WI38 (cell line): Measurements from ENCODE around the gene PIN4.

Experiments
- H3K4me3 ChIP-seq: 2 replicates; pipeline ENCODE4 v1.5.1; 2011; ENCODE audit warnings: low read depth, mild to moderate bottlenecking, control low read depth, low read length
- TF ChIP-seq, protein P1 (sequence below): IDR thresholded peaks from 2 replicates; pipeline ENCODE4 v1.5.1; 2012; ENCODE audit warnings: low read depth, mild to moderate bottlenecking, control low read depth, low read length

PIN4 gene

GRCh38 chrX:72247206-72247942 is 65.8 kb downstream of the PIN4 start:
- TF ChIP-seq, protein P1, sequence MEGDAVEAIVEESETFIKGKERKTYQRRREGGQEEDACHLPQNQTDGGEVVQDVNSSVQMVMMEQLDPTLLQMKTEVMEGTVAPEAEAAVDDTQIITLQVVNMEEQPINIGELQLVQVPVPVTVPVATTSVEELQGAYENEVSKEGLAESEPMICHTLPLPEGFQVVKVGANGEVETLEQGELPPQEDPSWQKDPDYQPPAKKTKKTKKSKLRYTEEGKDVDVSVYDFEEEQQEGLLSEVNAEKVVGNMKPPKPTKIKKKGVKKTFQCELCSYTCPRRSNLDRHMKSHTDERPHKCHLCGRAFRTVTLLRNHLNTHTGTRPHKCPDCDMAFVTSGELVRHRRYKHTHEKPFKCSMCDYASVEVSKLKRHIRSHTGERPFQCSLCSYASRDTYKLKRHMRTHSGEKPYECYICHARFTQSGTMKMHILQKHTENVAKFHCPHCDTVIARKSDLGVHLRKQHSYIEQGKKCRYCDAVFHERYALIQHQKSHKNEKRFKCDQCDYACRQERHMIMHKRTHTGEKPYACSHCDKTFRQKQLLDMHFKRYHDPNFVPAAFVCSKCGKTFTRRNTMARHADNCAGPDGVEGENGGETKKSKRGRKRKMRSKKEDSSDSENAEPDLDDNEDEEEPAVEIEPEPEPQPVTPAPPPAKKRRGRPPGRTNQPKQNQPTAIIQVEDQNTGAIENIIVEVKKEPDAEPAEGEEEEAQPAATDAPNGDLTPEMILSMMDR = no peak
- H3K4me3 ChIP-seq = no peak overlapping the region
